ENCODE measurements around the gene LSR.

GRCh38 chr19:35226748-35227147 is 22.1 kb upstream of the LSR start:
- TF ChIP-seq CTCF (IDR thresholded peaks at IDR 0.05; ENCODE audit: low read depth, low read length) (no peak), POLR2A (IDR thresholded peaks at IDR 0.05; ENCODE audit: extremely low read depth, insufficient read length) (no peak), MYC (IDR thresholded peaks at IDR 0.05; ENCODE audit: low read depth, low read length) (no peak)

Measured in NB4 (cell line).